ENCODE results near the gene HUNK.

HUNK gene

DNA sequence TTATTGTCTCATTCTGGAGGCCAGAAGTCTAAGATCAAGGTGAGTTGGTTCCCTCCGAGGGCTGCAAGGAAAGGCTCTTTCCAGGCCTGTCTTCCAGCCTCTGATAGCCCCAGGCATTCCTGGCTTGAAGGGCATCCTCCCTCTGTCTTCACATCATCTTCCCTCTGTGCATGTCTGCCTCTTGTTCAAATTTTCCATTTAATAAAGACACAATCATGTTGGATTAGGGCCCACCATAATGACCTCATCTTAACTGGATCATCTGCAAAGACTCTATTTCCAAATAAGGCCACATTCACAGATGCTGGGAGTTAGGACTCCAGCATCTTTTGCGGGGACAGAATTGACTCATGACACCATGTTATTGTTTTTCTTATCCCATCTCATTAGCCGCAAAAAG lies 24.5 kb downstream of the HUNK start:
- TF ChIP-seq ZNF274 (IDR thresholded peaks at IDR 0.05; ENCODE audit: low read depth, low read length): no peak
- no peak overlapping the region for H3K4me3 ChIP-seq (ENCODE audit: low read length)

DNA sequence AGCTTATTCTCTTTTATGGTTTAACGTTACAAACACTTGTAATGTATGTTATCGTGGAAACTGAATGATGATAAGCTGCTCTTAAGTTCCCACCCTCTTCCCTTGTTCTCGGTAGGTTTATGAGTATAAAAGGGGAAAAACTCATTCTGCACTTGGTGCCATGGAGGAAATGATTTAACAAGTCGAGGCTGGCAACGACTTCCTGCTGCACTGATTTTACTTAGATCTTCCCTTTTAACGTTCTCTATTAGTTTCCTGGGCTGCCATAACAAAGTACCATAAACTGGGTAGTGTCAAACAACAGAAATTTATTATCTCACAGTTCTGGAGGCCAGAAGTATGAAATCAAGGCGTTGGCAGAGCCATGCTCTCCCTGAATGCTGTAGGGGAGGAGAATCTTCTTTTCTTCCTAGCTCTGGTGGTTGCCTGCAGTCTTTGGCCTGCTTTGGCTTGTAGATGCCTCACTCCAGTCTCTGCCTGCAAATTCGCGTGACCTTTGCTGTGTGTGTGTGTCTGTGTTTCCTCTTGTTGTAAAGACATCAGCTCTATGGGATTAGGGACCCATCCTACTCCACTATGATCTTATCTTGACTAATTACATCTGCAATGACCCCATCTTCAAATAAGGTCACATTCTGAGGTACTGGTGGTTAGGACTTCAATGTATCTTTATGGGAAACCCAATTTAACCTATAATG lies 26.3 kb downstream of the HUNK start:
- no peak for TF ChIP-seq ZNF274 (IDR thresholded peaks at IDR 0.05; ENCODE audit: low read depth, low read length)
- H3K4me3 ChIP-seq (ENCODE audit: low read length): no peak overlapping the region

DNA sequence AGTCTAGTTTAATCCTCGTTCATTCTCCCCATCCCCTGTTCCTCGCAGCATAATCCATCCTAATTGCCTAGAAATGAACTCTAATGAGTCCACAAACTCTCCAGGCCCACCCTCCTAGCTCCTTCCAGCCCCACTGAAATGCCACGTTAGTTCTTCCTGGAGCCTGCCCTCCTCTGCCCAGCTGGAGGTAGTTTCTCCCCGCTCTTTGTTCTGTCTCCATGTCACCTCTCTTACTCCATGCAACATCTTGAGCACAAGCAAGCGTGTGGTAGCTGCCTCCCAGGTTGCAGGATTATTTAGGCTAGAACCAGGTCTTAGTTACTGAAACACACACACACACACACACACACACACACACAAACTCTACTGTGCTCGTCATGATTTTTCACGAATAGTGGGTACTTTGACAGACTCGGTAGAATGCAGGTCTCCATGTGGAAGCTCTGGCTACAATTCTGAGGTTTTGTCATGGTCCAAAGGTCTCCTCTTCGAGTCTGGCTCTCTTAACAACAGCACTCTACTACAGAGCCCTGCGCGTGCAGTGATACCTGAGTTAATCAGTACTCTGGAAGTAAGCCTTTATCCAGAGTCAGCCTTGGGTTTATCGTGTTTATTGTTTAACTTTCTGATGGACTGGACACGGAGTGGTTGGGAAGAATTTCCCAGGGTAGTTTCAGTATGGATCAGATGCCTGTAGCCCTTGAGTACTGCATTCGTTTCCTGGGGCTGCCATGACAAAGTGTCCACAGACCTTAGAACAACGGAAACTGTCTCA lies 27.5 kb downstream of the HUNK start:
- H3K4me3 ChIP-seq (ENCODE audit: low read length): no peak overlapping the region
- no peak for TF ChIP-seq ZNF274 (IDR thresholded peaks at IDR 0.05; ENCODE audit: low read depth, low read length)

DNA sequence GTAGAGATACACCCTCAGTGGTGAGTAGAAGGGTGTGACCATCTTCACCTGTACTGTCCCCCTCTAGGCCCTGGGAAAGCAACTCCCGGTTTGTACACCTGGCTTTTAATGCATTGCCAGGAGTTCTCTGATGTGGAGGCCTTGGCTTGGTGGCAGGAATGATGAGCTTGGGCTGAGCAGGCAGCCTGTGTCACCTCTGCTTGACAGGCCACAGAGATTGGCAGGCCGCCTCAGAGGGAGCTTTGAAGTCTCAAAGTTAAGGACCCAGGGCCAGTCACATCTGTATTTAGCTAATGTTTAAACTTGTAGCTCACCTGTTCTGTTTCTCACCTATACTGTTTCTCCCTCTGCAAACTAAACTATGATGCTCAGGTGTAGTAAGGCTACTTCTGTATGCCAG lies 28.5 kb downstream of the HUNK start:
- TF ChIP-seq ZNF274 (IDR thresholded peaks at IDR 0.05; ENCODE audit: low read depth, low read length): no peak
- no peak overlapping the region for H3K4me3 ChIP-seq (ENCODE audit: low read length)

DNA sequence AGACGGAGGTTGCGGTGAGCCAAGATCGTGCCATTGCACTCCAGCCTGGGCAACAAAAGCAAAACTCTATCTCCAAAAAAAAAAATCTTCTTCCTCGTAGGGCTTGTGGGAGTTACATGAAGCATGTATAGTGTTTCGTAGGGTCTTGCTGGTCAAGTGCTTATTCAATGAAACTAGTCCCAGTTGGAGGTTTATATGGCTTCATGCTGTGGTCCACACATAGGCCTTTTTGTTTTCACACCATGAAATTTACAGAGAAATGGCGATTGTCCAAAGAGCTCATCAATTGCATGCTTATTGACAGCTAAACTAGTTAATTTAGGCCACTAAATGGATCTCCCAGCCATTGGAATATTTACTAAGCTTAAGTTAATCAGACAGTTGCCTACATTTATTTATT lies 29.6 kb downstream of the HUNK start:
- TF ChIP-seq ZNF274 (IDR thresholded peaks at IDR 0.05; ENCODE audit: low read depth, low read length): no peak
- H3K4me3 ChIP-seq (ENCODE audit: low read length): no peak overlapping the region

DNA sequence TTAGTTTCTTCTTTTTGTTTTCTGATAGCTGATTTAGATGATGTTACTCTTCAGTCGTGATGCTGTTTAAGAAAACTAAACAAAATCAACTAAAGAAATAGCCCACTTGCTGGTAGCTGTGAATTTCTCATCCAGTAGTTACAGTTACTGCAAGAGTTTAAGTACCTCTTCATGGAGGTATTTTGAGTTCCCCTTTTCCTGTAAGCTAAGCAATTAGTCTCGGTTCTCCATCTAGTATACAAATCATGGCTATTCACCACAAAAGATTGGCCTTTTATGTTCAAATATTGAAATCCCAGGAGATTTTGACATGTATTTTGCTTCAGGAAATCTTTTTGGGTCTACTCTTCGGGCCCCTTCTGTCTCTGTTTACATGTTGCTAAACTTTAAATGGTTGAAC lies 31.1 kb downstream of the HUNK start:
- no peak for TF ChIP-seq ZNF274 (IDR thresholded peaks at IDR 0.05; ENCODE audit: low read depth, low read length)

DNA sequence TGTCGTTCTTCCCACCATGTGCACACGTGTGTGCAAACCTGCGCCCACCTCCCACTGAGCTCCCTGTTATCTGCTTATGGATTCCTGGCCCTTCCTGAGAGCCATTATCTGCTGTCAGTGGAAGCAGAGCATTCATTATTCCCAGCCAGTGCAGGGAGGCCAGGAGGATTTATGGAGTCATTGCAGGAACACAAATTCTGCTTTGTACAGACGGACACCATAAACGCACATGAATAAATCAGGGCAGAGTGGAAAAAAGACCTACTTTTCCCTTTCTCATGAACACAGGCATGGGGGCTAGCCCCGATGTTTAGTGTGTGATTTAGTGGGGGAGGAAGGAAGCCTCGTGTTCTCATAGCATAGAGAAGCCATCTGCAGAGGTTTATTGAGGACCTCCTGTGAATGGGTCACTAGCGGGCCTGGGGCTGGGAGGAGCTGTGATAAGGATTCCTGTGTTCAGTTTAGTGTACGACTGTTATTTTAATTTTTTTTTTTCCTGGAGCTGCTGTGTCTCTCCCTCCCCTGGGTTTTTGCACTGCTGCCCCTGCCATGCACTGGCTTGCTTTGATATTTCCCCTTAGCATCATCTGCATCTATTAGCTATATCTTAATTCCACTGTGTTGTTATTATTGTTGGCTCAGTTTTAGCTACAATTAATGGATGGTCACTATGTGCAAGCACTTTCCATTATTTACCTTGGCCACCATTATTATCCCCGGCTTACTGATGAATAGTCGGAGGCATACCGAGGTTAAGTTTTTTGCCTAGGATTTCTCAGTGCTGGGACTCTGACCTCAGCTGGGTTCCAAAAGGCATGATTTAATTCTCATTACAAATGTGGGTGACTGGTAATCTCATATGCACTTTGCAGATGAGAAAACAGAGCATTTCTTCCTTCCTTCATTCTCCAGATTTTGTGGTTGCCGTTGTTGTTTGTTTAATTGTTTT lies 33.0 kb downstream of the HUNK start:
- H3K4me3 ChIP-seq (ENCODE audit: low read length): no peak overlapping the region
- TF ChIP-seq ZNF274 (IDR thresholded peaks at IDR 0.05; ENCODE audit: low read depth, low read length): no peak

More for the DNA sequence above, 31.1 kb downstream of the HUNK start:
- H3K4me3 ChIP-seq (ENCODE audit: low read length): no peak overlapping the region

DNA sequence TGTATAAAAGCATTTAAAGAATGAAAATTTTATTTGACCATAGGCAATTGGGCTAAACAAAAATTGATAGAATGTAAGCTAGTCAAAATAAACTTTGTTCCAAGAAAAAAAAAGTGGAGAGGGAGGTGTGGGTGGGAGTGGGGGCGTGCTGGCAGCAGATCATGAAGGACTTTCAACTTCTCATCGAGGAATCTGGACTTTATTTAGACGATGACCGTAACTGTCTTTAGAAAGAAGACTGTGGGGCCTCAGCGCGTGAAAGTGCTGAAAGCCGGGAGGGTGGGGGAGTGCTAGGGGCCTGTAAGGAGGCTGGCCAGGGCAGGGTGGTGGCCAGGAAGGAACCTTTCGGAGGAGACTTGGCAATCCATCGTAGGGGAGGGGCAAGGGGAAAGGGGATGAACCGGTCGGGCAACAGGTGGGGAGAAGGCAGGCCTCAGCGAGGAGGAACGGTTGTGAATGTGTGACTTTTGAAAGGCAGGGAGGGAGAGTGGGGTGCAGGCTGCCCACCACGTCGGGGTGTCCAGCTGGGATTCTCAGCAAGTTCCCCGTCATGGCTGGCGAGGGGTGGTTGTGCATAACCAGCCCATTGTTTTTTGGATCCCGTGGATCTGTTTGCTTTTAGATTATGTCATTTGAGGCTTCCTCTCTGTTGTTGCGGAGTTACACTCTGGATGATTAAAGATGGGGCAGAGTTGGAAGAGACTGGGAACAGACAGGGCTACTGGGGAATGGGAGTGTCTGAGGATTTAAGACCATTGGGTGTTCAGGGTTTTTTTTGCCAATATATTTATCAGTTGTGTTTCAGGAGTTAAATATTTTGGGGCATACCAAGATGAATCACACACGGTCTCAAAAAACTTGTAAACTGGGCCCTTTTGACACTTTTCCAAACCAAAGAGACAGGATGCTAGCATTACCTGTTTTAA lies 35.5 kb downstream of the HUNK start:
- TF ChIP-seq ZNF274 (IDR thresholded peaks at IDR 0.05; ENCODE audit: low read depth, low read length): no peak
- H3K4me3 ChIP-seq (ENCODE audit: low read length): no peak overlapping the region

DNA sequence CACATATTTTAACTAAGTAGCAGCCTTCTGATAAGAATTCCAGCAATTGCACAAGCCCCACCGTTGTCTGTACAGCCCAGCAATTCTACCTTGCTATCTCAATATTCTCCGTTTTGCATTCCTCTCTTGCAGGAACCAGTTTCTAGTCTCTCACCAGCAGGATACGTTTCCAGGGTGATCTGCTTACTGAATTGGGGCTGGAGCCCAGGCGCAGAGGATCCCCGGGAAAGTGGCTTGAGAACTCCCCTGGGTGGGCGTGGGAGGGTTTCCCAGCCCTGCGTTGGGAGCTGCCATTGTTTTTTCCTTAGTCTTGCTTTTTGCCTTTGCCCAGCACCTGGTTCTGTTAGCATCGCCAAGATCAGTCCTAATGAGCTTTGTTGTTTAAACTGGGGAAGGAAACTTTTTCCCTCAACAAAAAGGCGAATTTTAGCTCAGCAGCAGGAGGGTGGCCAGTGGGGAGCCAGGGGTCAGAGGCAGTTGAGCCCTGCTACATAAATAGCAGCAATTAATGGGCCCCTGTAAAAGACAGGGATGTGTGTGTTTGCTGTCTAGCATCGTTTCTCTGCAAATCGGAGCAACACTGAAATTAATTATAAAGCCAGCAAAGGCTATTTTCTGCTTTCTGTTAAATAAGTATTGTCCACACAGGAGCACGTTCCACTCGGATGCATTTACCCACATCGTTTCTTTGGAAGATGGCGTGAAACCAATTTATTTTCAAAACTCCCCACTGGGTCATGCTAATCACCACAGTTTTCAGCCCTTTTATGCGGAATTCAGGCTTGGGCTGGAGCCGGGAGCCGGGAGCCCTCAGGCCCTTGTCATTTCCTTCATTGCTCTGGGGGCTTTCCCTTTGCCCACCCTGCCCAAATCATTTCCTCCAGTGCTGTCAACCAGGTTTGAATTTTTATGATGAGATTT lies 36.6 kb downstream of the HUNK start:
- TF ChIP-seq ZNF274 (IDR thresholded peaks at IDR 0.05; ENCODE audit: low read depth, low read length): no peak
- no peak overlapping the region for H3K4me3 ChIP-seq (ENCODE audit: low read length)

DNA sequence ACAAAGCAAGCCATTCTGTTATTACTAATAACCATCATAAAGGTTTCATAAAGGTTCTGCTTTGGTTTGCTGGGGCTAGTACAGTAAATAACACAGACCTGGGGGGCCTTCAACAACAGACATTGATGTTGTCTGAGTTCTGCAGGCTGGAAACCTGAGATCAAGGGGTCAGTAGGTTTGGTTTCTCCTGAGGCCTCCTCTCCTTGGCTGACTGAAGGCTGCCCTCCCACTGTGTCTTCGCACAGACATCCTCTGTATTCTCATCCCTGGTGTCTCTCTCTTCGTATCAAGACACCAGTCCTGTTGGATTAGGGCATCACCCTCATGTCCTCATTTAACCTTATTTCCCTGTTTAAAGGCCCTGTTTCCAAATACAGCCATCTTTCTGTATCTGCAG lies 37.3 kb downstream of the HUNK start:
- no peak for TF ChIP-seq ZNF274 (IDR thresholded peaks at IDR 0.05; ENCODE audit: low read depth, low read length)
- H3K4me3 ChIP-seq (ENCODE audit: low read length): no peak overlapping the region

DNA sequence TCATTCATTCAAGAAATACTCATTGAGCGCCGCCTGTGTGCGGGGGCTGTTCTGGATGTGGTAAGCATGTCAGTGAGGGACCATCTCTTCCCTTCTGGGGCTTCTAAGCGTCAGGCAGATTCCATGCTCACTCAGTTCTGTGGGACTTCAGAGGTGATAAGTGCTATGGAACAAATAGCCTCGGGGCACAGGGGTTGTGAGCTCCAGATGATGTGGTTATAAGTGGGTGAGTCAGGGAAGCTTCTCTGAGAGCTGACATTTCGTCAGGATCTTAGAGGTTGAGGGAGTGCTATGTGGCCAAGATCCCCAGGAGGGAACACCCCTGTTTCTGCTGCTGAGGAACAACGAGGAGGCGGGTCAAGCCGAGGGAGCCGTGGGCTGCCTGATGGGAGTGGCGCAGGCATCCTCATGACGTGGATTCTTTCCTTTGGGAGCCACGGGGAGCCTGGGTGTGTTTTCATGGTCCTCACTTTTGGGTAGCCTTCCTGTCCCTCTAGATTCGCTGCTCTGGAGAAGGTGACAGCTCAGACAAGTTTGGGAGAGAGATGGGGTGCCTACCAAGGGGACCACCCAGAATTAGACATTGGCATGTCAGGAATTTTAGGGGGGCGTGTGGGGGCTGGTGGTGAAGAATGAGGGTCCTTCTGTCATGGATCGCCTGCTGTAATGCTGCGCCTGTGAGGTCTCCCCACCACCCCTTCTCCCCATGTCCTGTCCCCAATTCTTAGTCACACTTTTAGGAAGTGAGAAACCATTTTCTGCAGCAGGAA lies 38.5 kb downstream of the HUNK start:
- no peak overlapping the region for H3K4me3 ChIP-seq (ENCODE audit: low read length)
- TF ChIP-seq ZNF274 (IDR thresholded peaks at IDR 0.05; ENCODE audit: low read depth, low read length): no peak

DNA sequence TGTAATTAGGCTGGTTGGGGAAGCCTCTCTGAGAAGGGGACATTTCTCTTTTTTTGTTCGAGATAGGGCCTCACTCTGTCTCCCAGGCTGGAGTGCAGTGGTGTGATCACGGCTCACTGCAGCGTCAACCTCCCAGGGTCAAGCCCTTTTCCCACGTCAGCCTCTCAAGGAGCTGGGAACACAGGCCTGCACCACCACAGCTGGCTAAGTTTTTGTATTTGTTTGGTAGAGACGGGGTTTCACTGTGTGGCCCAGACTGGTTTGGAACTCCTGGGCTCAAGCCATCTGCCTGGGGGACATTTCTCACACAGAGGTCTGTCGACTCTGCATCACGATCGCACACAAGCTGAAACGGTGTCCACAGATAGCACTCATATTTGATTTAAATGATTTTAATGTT lies 39.7 kb downstream of the HUNK start:
- H3K4me3 ChIP-seq (ENCODE audit: low read length): no peak overlapping the region
- no peak for TF ChIP-seq ZNF274 (IDR thresholded peaks at IDR 0.05; ENCODE audit: low read depth, low read length)
